Mesothelial cell of epicardium (in vitro differentiated cells): Measurements from ENCODE around the gene PARD3. TPM values are rescaled to one million over a fixed set of nuclear protein-coding genes. Genes with fewer than 3 reads are reported as not detected.
A peak's percentile ranks its signal among the peaks of the same experiment; 100 is the strongest.

Experiments used
- DNase-seq, 2 experiments: peaks; one replicate each; pipeline ENCODE4 v3.0.0; 2021; ENCODE audit warnings: low spot score in 2 of 2; ENCODE audit not compliant: unreplicated experiment in 2 of 2
- H3K27ac Mint-ChIP-seq: 2 replicates; pipeline ENCODE4 v1.8.0; 2021; ENCODE audit warnings: mixed read lengths
- H3K27me3 Mint-ChIP-seq: 2 replicates; pipeline ENCODE4 v1.8.0; 2021; ENCODE audit warnings: low read depth, mixed read lengths
- H3K36me3 Mint-ChIP-seq: 2 replicates; pipeline ENCODE4 v1.8.0; 2021; ENCODE audit warnings: mixed read lengths
- H3K4me1 Mint-ChIP-seq: 2 replicates; pipeline ENCODE4 v1.8.0; 2021; ENCODE audit warnings: mixed read lengths
- H3K4me3 Mint-ChIP-seq: 2 replicates; pipeline ENCODE4 v1.8.0; 2021; ENCODE audit warnings: mild to moderate bottlenecking, moderate library complexity, mixed read lengths
- H3K9me3 Mint-ChIP-seq: 2 replicates; pipeline ENCODE4 v1.8.0; 2021; ENCODE audit warnings: mixed read lengths
- total RNA-seq: library from RNA; stranded (reverse); gene quantifications from 3 replicates; pipeline ENCODE4 v1.2.1, GENCODE V29; 2021
- TF ChIP-seq, protein P1 (sequence below): fragments of 200-600 bp; sonication (generic); IDR thresholded peaks from one replicate; pipeline ENCODE4 v1.5.0; 2021; ENCODE audit warnings: antibody characterized with exemption; ENCODE audit not compliant: unreplicated experiment

The PARD3 gene
- total RNA-seq, 1 donor from 2014 or later = 73.2 TPM

DNA sequence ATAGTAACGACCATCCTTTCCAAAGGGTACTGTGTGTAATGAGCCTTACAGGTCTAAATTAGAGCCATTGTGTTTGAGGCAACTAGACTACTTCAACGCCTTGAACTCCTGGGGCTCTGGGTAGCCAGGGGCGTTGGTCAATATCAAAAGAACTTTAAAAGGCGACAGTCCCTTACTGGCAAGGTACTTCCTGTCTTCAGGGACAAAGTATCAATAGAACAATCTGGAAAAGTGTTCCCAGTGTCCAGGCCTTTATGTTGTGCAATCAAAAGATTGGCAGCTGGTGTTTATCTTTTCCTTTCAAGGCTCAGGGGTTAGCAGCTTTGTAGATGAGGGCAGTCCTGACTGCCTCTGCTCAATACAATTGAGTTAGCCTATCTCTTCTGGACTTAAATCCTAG lies 284.3 kb downstream of the PARD3 start:
- peaks cover 30% of the 10 kb centered on the region for H3K36me3 Mint-ChIP-seq
- no peak overlapping the region for H3K27ac Mint-ChIP-seq
- DNase-seq = no peak
- H3K4me3 Mint-ChIP-seq = no peak overlapping the region
- TF ChIP-seq, protein P1, sequence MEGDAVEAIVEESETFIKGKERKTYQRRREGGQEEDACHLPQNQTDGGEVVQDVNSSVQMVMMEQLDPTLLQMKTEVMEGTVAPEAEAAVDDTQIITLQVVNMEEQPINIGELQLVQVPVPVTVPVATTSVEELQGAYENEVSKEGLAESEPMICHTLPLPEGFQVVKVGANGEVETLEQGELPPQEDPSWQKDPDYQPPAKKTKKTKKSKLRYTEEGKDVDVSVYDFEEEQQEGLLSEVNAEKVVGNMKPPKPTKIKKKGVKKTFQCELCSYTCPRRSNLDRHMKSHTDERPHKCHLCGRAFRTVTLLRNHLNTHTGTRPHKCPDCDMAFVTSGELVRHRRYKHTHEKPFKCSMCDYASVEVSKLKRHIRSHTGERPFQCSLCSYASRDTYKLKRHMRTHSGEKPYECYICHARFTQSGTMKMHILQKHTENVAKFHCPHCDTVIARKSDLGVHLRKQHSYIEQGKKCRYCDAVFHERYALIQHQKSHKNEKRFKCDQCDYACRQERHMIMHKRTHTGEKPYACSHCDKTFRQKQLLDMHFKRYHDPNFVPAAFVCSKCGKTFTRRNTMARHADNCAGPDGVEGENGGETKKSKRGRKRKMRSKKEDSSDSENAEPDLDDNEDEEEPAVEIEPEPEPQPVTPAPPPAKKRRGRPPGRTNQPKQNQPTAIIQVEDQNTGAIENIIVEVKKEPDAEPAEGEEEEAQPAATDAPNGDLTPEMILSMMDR = no peak
- peaks cover 24% of the 10 kb centered on the region for H3K4me1 Mint-ChIP-seq
- no peaks in the 10 kb centered on the region for H3K27me3 Mint-ChIP-seq
- peaks cover 36% of the 10 kb centered on the region for H3K9me3 Mint-ChIP-seq

DNA sequence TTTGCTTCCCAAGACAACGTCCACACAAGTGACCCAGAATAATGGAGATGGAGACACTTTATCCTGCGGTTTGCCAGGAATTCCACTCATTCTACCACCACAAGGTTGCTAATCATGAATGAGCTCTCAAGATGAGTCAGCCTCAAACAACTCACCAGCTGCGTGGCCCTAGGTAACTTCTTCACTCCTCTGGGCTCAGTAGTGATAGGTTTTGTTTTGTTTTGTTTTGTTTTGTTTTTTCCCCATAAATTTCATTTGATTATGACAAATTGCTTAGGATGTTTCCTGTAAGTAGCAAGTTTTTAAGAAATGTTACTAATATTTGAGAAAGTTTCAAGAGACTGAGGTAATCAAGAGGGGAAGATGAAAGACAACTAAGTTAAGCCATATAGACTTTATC lies 286.8 kb downstream of the PARD3 start:
- Mint-ChIP-seq H3K27ac (peak overlapping the region; percentile 80), H3K4me1 (peaks cover 25% of the 10 kb centered on the region), H3K9me3 (peaks cover 32% of the 10 kb centered on the region), H3K27me3 (no peaks in the 10 kb centered on the region), H3K36me3 (peaks cover 24% of the 10 kb centered on the region), H3K4me3 (no peak overlapping the region)
- DNase-seq = no peak
- TF ChIP-seq, protein P1 = no peak

DNA sequence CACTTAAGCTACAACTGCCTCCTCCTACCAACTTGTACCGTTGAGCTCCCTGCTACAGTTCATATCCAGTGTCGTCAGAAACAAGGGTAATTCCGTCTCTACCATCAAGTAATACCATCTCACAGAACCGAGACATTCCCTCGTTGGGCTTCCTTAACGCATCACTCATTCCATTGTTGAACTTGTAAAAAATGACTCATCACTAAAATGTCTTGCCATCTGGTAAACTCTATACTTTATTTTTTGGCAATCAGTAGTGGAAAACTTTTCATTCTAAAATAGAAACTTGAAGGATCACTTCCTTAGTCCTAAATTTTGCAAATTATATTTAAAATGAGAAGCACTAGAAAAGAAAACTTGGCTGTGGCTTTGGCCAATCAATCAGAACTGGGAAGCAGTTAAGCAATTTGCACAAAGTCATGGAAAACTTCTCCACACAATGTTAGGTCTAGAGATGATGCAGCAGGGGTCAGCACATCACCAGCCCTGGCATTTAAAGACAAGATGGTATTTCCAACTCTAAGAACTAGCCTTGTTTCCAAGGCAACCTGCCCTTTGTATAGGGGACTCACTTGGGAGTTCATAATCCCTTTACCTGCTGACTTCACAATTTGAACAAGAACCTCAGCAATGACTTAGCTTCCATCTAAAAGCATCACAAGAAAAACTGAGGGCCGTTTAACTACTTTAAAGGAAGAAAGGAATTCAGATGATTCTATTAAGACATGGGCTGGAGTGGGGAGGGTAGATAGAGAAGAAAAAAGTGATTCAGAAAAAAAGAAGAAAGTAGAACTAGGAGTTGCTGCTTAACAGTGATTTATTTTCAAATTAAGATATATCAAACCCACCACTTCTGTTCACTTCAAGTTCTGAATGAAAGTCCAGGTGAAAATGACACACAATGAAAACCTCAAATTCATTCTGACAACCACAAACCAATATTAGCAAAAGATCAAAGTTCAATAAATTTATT lies 288.1 kb downstream of the PARD3 start:
- H3K27me3 Mint-ChIP-seq = no peaks in the 10 kb centered on the region
- no peak for DNase-seq
- H3K4me1 Mint-ChIP-seq = peaks cover 28% of the 10 kb centered on the region
- no peak overlapping the region for H3K4me3 Mint-ChIP-seq
- H3K27ac Mint-ChIP-seq = peak overlapping the region; percentile 32
- H3K36me3 Mint-ChIP-seq = peaks cover 13% of the 10 kb centered on the region
- peaks cover 21% of the 10 kb centered on the region for H3K9me3 Mint-ChIP-seq
- TF ChIP-seq, protein P1 = no peak

DNA sequence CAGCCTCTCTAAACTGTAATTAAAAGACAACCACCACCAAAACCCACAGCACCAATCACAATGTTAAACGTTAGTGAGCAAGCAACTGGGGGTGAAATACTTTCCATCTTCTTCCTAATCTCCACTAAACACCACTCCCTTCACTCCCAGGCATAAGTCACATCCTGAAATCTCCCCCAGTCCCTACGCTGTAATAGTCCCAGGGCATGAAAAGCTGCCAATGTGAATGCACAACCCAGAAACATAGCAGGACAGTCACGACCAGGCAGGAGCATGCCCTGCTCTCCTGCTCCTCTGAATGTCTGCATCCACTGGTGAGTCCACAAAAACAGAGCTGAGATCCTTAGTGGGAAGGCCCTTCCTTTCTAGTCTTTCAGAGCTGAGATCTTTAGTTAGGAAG lies 288.9 kb downstream of the PARD3 start:
- peak overlapping the region; percentile 29 for H3K27ac Mint-ChIP-seq
- H3K4me3 Mint-ChIP-seq = no peak overlapping the region

DNA sequence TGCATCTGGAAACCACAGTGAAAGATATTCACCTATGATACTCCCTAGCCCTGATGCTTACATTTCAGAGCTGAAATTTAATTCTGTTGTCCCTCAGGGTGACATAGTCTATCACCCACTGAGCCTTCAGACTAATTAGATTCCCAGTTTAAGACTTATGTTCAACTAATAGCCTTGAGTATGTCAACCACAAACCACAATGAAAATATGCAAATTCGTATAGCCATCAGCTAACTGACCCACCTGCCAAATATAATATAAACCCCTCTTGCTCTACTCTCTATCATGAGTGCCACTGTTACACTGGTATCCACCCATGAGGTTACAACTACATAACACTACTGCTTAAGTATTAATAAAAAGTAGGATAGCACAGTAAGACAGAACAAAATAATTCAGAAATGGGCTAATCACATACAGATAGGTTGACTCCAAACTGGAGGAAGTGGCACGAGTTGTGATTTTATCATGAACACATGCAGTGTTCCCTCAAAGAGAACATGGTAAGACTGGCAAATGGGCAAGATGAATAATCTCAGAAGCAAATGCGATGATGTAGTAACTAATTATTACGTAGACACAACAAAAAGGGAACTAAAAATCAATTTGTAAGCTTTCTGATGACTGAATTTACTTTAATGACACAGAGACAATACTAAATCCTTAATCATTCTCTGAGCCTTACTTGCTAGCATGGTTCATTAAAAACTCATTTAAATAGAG lies 290.6 kb downstream of the PARD3 start:
- no peak for DNase-seq
- Mint-ChIP-seq H3K27ac (no peak overlapping the region), H3K9me3 (peaks cover 3% of the 10 kb centered on the region), H3K4me1 (peaks cover 42% of the 10 kb centered on the region), H3K4me3 (no peak overlapping the region), H3K27me3 (no peaks in the 10 kb centered on the region), H3K36me3 (peaks cover 3% of the 10 kb centered on the region)
- TF ChIP-seq, protein P1 = no peak

More for the DNA sequence above, 288.9 kb downstream of the PARD3 start:
- DNase-seq = no peak
- Mint-ChIP-seq H3K4me1 (peaks cover 31% of the 10 kb centered on the region), H3K9me3 (peaks cover 13% of the 10 kb centered on the region), H3K27me3 (no peaks in the 10 kb centered on the region), H3K36me3 (peaks cover 6% of the 10 kb centered on the region)
- TF ChIP-seq, protein P1 = no peak
